Activated CD8-positive, alpha-beta T cell treated with anti-CD3 and anti-CD28 coated beads for 36 hours (primary cell): ENCODE results near the gene SMPD3. TPM values are rescaled to one million over a fixed set of nuclear protein-coding genes. Genes with fewer than 3 reads are reported as not detected.

Experiments used
- ATAC-seq: fragments of 200-7000 bp; cut with Tn5 transposase; one replicate; pipeline ENCODE4 v1.10.0; 2021; ENCODE audit warnings: mild to moderate bottlenecking, moderate library complexity
- CTCF ChIA-PET: fragments of 350-600 bp; sonication (Branson Sonifier 250); formaldehyde crosslinking; loops from one replicate; lab custom pipeline; 2021; ENCODE audit warnings: antibody characterized with exemption; lab: Charles Lee
- POLR2A ChIA-PET: fragments of 350-600 bp; sonication (Branson Sonifier 250); formaldehyde crosslinking; loops from one replicate; lab custom pipeline; 2021; ENCODE audit warnings: antibody characterized with exemption; lab: Charles Lee
- DNase-seq: peaks from one replicate; pipeline ENCODE4 v3.0.0-alpha.2; 2020
- H3K27ac Mint-ChIP-seq: one replicate; pipeline ENCODE4 v1.8.0; 2021; ENCODE audit warnings: mild to moderate bottlenecking, mixed read lengths
- H3K27me3 Mint-ChIP-seq: one replicate; pipeline ENCODE4 v1.8.0; 2021; ENCODE audit warnings: mixed read lengths
- H3K36me3 Mint-ChIP-seq: one replicate; pipeline ENCODE4 v1.8.0; 2021; ENCODE audit warnings: low read depth, mixed read lengths
- H3K4me1 Mint-ChIP-seq: one replicate; pipeline ENCODE4 v1.8.0; 2021; ENCODE audit warnings: low read depth, mixed read lengths
- H3K4me3 Mint-ChIP-seq: one replicate; pipeline ENCODE4 v1.8.0; 2021; ENCODE audit warnings: mild to moderate bottlenecking, moderate library complexity, mixed read lengths
- H3K9me3 Mint-ChIP-seq: one replicate; pipeline ENCODE4 v1.8.0; 2021; ENCODE audit warnings: mixed read lengths
- CTCF ChIP-seq: fragments of 200-600 bp; IDR thresholded peaks from one replicate; pipeline ENCODE4 v1.8.0; 2022; ENCODE audit warnings: antibody characterized with exemption, mild to moderate bottlenecking
- intact Hi-C: fragments of 100-400 bp; cut with micrococcal nuclease; formaldehyde crosslinking; loops from one replicate; pipeline ENCODE4 v1.10.0; 2022
- total RNA-seq, 2 experiments: library from RNA; stranded (reverse); gene quantifications; one replicate each; pipeline ENCODE4 v1.2.3, GENCODE V29; 2021

The SMPD3 gene
- total RNA-seq, 2 experiments from 2014 or later: 0.16 to 0.63 TPM

- no peak overlapping the region for H3K27ac Mint-ChIP-seq
- H3K36me3 Mint-ChIP-seq: no peaks in the 10 kb centered on the region
- POLR2A ChIA-PET: no interaction called here
- ATAC-seq: no peak
- no peaks in the 10 kb centered on the region for H3K27me3 Mint-ChIP-seq
- DNase-seq: no peak
- no peak overlapping the region for H3K4me3 Mint-ChIP-seq
- H3K9me3 Mint-ChIP-seq: no peaks in the 10 kb centered on the region
- H3K4me1 Mint-ChIP-seq: peaks cover 4% of the 10 kb centered on the region
- intact Hi-C loops: no loop called here
- TF ChIP-seq CTCF: no peak
- CTCF ChIA-PET: interaction anchor here (0.7 to 1.5 kb wide), 4 partner anchors 12 to 1521 kb away, joined by 3 read pairs; no protein-coding TSS in a partner anchor
Observed at GRCh38 chr16:68427649-68428303, 20.5 kb downstream of the SMPD3 start.

GRCh38 chr16:68426347-68426652, 22.0 kb downstream of the SMPD3 start:
- peaks cover 4% of the 10 kb centered on the region for H3K4me1 Mint-ChIP-seq
- H3K27me3 Mint-ChIP-seq: no peaks in the 10 kb centered on the region
- no peak overlapping the region for H3K4me3 Mint-ChIP-seq
- POLR2A ChIA-PET: interaction anchor here (1.0 kb wide), 1 partner anchor 87 kb away, joined by 3 read pairs; no protein-coding TSS in a partner anchor
- no peaks in the 10 kb centered on the region for H3K36me3 Mint-ChIP-seq
- TF ChIP-seq CTCF: no peak
- intact Hi-C loops: no loop called here
- H3K27ac Mint-ChIP-seq: no peak overlapping the region
- DNase-seq: no peak
- ATAC-seq: no peak
- CTCF ChIA-PET: interaction anchor here (0.8 to 1.1 kb wide), 4 partner anchors 17 to 32 kb away, joined by 3 to 4 read pairs (median 4); no protein-coding TSS in a partner anchor
- H3K9me3 Mint-ChIP-seq: no peaks in the 10 kb centered on the region

- ATAC-seq (no peak), DNase-seq (no peak)
- Mint-ChIP-seq H3K4me3 (no peak overlapping the region), H3K9me3 (no peaks in the 10 kb centered on the region), H3K36me3 (no peaks in the 10 kb centered on the region), H3K4me1 (peaks cover 4% of the 10 kb centered on the region), H3K27ac (no peak overlapping the region), H3K27me3 (no peaks in the 10 kb centered on the region)
- TF ChIP-seq CTCF: no peak
- intact Hi-C loops: no loop called here
- CTCF ChIA-PET: interaction anchor here (0.8 to 1.1 kb wide), 4 partner anchors 18 to 32 kb away, joined by 3 to 4 read pairs (median 4); no protein-coding TSS in a partner anchor
- POLR2A ChIA-PET: interaction anchor here (1.0 to 1.2 kb wide), 2 partner anchors 33 to 88 kb away, joined by 3 read pairs; no protein-coding TSS in a partner anchor
Observed at GRCh38 chr16:68425498-68426346, 22.6 kb downstream of the SMPD3 start.

- ATAC-seq (no peak), DNase-seq (no peak)
- intact Hi-C loops: no loop called here
- H3K9me3 Mint-ChIP-seq: no peaks in the 10 kb centered on the region
- H3K27ac Mint-ChIP-seq: no peak overlapping the region
- TF ChIP-seq CTCF: no peak
- peaks cover 9% of the 10 kb centered on the region for H3K4me1 Mint-ChIP-seq
- CTCF ChIA-PET: interaction anchor here (1.6 to 2.0 kb wide), 2 partner anchors 11 to 97 kb away, joined by 5 to 9 read pairs; no protein-coding TSS in a partner anchor
- H3K27me3 Mint-ChIP-seq: no peaks in the 10 kb centered on the region
- POLR2A ChIA-PET: interaction anchor here (0.7 to 1.6 kb wide), 2 partner anchors 7 to 12 kb away, joined by 3 to 4 read pairs; no protein-coding TSS in a partner anchor
- H3K36me3 Mint-ChIP-seq: no peaks in the 10 kb centered on the region
- H3K4me3 Mint-ChIP-seq: no peak overlapping the region
Observed at GRCh38 chr16:68423771-68424170, 24.5 kb downstream of the SMPD3 start.
